MV-4-11 (cell line): ENCODE measurements around the gene CPSF6.
"Not testable (repeated sequence)": the region's sequence is repeated elsewhere in the genome, so short reads cannot be mapped to it uniquely, and the experiment has no call there.

Source experiments
- DNase-seq: peaks from one replicate; lab custom pipeline; 2025; lab: John Stamatoyannopoulos, UW

Gene CPSF6, protein sequence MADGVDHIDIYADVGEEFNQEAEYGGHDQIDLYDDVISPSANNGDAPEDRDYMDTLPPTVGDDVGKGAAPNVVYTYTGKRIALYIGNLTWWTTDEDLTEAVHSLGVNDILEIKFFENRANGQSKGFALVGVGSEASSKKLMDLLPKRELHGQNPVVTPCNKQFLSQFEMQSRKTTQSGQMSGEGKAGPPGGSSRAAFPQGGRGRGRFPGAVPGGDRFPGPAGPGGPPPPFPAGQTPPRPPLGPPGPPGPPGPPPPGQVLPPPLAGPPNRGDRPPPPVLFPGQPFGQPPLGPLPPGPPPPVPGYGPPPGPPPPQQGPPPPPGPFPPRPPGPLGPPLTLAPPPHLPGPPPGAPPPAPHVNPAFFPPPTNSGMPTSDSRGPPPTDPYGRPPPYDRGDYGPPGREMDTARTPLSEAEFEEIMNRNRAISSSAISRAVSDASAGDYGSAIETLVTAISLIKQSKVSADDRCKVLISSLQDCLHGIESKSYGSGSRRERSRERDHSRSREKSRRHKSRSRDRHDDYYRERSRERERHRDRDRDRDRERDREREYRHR

DNA sequence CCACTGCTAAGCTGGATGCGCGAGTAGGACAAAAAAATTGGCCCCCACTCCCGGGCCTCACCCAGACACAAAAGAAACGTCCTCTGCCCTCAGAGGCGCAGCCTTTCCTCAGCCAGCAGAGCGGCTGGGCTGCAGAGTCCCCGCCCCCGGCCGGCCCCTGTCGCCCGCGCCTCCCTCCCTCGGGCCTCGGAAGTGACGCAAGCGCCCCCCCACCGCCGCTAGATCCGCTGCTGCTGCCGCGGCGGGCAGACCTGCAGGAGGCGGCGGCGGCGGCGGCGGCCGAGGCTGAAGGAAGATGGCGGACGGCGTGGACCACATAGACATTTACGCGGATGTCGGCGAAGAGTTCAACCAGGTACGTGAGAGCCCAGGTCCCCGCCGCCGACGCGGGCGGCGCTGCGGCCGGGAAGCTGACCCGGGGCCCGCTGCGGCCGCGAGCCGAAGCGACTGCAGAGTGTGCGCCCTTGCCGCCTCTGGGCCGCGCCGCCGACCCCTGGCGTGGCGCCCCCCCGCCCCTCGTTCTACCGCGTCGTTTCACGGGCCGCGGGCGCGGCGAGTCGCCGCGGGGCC, at the start of gene CPSF6:
Gene CPSF6, plus strand, starts transcription at position 218 of the 570 bp plus-strand sequence. Its CDS starts 78 bp downstream, at position 296.
- peak; percentile 90 for DNase-seq

DNA sequence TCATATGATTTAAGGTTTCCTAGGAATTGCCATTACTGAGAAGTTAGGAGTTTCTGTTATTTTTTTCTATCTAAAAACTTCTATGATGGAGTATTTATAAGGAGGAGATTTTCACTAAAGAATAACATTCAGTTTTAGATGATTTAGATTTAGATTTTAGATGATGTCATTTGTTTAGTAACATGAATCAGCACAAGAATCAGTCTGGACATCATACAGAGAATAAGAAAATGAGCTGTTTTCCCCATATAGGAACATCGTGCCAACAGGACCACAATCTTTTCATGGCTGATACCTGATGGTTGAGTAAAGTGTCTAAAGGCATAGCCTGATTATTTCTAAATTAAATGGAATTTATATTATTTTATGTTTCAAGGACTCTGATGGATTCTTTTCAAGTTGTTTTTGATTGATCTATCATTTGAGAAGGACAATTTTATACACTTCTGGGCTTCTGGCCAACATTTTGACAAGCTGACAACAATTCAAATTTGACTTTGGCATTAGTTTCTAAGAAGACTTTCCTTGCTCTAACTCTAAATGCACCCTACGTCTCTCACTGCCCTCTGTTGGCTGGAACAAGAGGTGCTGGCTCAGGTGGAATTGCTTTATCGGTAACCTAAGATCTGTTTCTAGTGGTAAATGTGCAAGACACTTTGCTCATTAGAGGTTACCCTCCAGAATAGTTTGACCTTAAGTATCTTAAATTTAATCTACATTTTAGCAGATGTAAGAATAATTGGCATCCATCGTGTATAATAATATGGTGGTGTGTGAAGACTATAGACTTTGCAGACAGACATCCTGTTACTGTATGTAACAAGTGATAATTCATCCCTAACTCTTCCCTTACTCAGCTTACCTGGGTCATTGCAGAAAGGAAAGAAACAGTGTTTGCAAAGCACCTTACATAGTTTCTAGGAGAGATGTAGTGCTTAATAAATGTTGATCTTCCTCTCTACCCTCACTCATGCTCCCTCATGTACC, 42.8 kb upstream of the CPSF6 start:
- no peak for DNase-seq

DNA sequence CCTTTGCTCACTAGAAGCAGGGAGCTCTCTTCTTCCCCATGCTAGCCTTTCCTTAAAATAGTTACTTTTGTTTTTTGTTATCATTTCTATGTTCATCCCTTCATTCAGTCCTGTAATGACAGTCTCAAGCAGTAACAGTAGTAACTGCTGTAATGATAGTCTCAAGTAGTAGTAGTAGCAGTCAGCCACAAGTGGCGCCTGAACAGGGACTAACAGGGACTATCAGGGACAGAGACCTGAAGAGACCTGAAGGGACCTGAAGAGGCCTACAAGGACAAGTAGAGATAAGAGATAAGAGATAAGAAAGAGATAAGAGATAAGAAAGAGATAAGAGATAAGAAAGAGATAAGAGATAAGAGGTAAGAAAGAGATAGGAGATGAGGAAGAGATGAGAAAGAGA, 39.4 kb upstream of the CPSF6 start:
- not testable (repeated sequence) for DNase-seq

DNA sequence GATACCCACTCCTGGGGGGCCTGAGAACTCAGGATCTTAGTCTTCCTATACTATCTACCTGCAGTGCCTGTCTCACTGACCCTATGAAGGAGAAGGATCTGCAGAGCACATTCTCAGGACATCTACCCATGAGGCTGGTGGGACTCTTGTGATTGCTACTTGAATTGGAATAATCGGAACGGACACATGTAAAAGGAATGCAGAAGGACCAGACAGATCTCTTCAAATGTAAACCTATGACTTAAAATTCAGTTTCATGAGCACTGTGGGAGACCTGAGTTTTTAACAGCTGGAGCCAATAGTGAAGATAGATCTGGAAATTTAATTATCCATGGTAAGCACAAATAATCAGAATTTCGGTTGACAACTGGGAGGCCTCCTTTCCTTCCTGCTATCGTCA, 35.2 kb upstream of the CPSF6 start:
- DNase-seq, result no peak

DNA sequence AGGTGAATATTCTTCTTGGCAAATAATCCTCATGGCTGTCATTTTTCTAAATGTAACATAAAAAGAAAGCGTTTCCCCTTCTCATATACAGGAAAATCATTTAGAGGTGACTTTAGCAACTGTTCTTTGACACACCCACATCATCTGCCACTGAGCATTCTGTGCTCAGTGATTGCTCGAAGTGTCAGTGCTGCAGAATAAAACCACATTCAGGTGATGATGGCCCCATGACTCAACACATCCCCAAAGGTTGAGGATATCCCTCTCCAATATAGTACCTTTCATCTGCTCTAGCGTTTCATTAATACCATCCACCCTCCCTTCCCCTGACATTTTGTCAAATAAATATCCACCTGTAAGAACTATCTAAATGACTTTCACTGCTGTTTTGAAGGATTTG, 28.7 kb upstream of the CPSF6 start:
- no peak for DNase-seq

- DNase-seq, result peak; percentile 37
These were observed 28.2 kb upstream of the CPSF6 start for GRCh38 chr12:69211160-69211559.

DNA sequence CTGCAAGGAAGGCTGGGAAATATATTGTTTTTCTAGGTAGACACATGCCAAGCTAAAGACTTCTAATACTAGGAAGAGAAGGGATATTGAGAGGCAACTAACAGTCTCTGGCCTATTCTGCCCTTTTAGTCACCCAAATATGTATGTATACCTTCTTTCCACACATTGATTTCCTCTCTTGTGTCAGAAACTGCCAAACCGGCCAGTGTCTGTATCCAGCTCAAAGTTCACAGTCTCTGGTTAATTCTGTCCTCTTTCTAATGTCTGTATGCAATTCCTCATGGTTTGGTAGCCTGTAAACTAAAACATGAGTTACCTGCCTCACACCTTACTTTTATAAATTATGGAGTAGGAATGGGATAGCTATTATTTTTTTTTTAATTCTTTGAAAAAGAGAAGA, 25.2 kb upstream of the CPSF6 start:
- no peak for DNase-seq

DNA sequence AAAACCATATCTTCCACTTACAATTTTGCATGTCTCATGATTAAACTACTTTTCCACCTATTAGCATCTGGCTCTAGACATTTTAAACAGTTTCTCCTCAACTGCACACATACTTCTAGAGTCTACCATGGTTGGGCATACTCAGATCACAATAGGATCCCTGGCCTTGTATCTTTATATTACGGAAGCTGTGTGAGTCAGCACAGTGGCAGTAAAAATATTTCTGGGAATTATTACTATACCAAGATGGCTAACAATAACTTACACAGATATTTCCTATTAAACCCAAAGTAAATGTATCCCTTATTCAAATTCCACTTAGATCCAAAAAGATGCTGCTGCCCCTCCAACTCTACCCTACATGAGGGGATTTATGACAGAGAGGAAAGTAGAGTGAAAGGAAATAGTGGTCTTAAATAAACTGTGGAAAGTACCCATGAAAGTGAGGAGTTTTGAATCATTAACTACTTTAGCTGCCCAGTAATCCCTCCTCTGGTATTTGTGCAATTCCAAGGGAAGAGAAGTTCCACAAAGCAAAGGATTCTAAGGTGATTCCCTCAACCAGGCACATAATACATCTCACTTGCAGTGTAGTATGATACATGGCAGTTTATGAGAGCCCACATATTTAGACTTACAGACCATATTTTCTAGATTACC, 14.0 kb upstream of the CPSF6 start:
- DNase-seq, result no peak

GRCh38 chr12:69231479-69231878, 7.9 kb upstream of the CPSF6 start:
- no peak for DNase-seq

DNA sequence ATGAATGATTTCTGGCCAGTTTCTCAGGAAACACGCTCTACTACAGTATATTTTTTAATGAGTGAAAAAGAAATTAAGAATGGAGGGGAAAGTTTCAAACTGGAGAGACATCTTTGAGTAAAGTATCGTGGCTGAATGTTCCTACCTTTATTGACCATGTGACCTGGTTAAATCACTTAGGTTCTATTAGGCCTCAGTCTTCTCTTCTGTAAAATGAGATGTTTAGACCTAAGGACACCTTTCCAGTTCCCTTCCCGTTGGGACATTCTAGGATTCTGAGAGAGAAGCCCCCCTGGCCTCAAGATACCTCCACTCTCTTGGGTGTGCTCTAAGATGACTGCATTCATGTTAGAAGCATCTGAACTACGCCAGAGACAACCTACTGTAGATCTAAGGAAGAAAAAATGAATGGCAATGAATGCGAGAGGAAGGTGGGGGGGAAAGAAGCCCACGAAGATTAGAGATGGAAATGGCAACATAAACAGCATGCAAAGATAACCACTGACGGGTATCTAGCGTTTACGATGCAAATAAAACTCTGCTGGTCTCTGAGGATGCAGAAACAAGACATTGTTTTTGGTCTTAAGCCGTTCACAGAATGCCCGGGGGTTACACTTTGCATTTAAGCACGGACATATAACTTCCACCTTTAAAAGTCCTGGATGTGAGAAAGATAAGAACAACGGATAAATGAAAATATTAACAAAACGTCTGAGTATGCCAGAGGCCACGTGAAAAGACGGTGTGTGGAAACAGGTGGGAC, 599 bp upstream of the CPSF6 start:
- DNase-seq, result no peak

DNA sequence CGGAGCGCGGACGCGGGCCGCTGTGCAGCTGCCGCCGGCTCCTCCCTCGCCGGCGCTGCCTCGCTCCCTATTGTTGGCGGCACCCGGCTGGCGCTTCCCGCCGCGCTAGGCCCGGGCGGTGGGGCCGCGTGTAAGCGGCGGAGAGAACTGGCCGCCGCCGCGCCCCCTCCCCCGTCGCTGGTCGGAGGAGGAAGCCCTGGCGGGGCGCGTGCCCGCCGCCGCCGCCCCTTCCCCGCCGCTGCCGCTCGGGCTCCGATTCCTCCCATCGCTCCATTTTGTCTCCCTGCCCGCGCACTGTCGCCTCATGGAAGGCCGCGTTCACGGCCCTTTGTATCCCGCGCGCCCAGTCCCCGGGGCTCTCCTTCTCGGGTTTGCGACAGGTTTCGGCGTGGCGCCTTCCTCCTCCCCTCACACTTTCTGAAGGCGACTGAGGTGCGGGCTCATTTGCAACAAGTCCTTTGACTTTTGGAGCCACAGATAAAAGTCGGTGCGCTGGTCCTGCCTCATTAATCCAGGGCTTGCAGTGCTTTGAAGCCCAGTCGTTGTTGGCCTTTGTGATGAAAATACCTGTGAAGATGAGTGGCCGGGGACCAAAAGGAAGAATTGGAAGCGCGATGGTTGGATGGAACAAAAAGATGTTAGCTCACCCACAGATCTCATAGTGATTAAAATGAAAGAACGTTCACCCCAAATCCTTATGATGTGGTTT, 707 bp downstream of the CPSF6 start:
- DNase-seq, result no peak

DNA sequence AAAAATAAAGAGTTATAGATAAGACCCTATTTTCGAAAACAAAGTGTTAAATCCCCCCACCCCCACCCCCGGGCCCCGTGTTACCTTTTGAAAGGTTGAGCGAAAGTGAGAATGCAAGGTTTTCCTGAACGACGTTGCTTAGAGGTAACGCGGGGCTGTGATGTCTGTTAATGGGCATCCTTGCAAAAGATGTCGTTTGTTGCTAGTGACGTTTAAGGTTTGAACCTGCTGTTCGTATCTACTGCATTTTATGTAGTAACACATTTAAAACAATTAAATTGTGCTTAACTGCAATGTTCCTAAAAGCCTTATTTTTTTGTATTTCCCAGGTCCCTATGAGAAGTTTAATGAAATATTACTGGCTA, 1.2 kb downstream of the CPSF6 start:
- DNase-seq, result no peak

GRCh38 chr12:69241438-69242092, 2.2 kb downstream of the CPSF6 start:
- DNase-seq, result no peak

DNA sequence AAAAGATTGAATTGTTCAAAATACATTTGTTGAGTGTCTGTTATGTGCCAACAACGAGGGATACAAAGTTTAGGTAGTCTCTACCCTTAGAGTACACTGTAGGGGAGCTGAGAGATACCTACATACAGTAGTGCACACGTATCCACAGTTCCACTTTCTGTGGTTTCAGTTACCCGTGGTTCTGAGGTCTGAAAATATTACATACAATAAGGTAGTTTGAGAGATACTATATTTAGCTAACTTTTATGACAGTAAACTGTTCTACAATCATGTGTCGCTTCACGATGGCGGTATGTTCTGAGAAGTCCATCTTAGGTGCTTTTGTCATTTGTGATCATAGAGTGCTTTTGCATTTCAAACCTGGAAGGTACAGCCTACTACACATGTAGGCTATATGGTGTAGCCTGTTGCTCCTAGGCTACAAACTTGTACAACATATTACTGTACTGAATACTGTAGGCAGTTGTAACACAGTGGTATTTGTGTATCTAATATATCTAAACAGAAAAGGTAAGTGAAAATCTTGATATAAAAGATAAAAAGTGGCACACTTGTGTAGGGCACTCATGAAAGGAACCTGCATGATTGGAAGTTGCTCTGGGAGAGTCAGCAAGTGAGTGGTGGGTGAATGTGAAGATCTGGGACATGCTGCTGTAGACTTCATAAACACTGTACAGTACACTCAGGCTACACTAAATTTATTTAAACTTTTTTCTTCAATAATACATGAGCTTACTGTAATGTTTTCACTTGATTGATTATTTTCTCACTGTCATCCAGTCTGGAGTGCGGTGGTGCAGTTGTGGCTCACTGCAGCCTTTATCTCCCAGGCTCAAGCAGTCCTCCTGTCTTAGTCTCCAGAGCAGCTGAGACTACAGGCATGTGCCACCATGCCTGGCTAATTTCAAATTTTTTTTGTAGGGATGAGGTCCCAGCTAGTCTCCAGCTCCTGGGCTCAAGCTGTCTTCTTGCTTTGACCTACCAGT, 4.0 kb downstream of the CPSF6 start:
- DNase-seq, result peak; percentile 48

- no peak for DNase-seq
These were observed 8.1 kb downstream of the CPSF6 start for GRCh38 chr12:69247268-69248018.

GRCh38 chr12:69252033-69252432, 12.7 kb downstream of the CPSF6 start:
- peak; percentile 29 for DNase-seq

DNA sequence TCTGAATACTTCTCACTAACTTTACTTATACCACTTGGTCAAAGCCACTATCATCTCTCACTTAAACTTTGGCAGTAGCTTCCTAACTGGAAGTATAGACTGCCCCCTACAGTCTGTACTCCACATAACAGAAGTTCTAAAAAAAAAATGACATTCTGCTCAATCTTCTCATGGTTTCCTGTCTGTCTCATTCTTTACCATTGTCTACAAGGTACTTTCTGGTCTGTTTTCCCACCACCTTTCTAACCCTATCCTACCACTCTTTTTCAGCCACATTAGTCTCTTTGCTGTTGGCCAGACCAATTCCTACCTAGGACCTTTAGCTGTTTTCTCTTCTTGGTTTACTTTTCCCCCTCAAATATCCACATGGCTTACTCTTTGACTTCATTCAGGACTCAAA, 14.7 kb downstream of the CPSF6 start:
- DNase-seq, result peak; percentile 65

DNA sequence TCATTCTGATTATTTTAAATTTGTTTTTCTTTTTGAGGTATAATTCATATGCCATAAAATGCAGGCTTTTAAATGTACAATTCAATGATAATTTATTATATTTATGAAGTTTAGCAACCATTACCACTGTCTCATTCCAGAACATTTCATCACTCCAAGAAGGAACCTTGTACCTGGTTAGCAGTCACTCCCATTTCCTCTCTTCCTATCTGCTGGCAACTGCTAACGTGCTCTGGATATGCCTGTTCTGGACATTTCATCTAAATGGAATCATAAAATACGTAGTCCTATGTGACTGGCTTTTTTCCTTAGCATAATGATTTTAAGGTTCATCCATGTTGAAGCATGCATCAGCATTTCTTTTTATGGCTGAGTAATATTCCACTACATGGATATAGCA, 15.5 kb downstream of the CPSF6 start:
- DNase-seq, result no peak
